NCI-H1436 (cell line): Measurements from ENCODE around the gene CHMP1A.
A peak's percentile ranks its signal among the peaks of the same experiment; 100 is the strongest.
"Not testable (repeated sequence)": the region's sequence is repeated elsewhere in the genome, so short reads cannot be mapped to it uniquely, and the experiment has no call there.

Experiments used
- DNase-seq: peaks from one replicate; lab custom pipeline; 2025; lab: John Stamatoyannopoulos, UW

CHMP1A gene

GRCh38 chr16:89657442-89658220 lies at the start of gene CHMP1A, which contains the start of gene SPATA33:
TSS of gene CHMP1A (minus strand) at chr16:89657708. CDS start at chr16:89657588, 120 bp downstream.
TSS of gene SPATA33 (plus strand) at chr16:89657836. CDS start at chr16:89657912, 76 bp downstream.
- peak; percentile 88 for DNase-seq

- DNase-seq: no peak
These were observed 49.2 kb upstream of the CHMP1A start for GRCh38 chr16:89706518-89707260.

GRCh38 chr16:89705006-89705405 lies 47.5 kb upstream of the CHMP1A start:
- no peak for DNase-seq

- DNase-seq: no peak
These were observed 46.8 kb upstream of the CHMP1A start for GRCh38 chr16:89704281-89704680.

- DNase-seq: peak; percentile 97
These were observed 44.2 kb upstream of the CHMP1A start, which contains the start of gene SPATA2L for GRCh38 chr16:89701425-89702406. TSS of gene SPATA2L (minus strand) at chr16:89701705. CDS start at chr16:89701232, 473 bp downstream.

GRCh38 chr16:89700649-89701424 lies 43.3 kb upstream of the CHMP1A start:
- DNase-seq: peak; percentile 52

GRCh38 chr16:89700100-89700648 lies 42.7 kb upstream of the CHMP1A start:
- peak; percentile 99 for DNase-seq

- not testable (repeated sequence) for DNase-seq
These were observed 42.2 kb upstream of the CHMP1A start for GRCh38 chr16:89699629-89700099.

GRCh38 chr16:89698717-89699116 lies 41.2 kb upstream of the CHMP1A start:
- DNase-seq: not testable (repeated sequence)

- DNase-seq: no peak
These were observed 40.3 kb upstream of the CHMP1A start for GRCh38 chr16:89697616-89698331.

- DNase-seq: no peak
These were observed 39.7 kb upstream of the CHMP1A start for GRCh38 chr16:89697161-89697615.

- DNase-seq: no peak
These were observed 39.2 kb upstream of the CHMP1A start for GRCh38 chr16:89696670-89697128.

- DNase-seq: no peak
These were observed 38.6 kb upstream of the CHMP1A start for GRCh38 chr16:89695875-89696669.

GRCh38 chr16:89695086-89695874 lies 37.8 kb upstream of the CHMP1A start:
- DNase-seq: no peak

GRCh38 chr16:89694784-89695085 lies 37.2 kb upstream of the CHMP1A start:
- not testable (repeated sequence) for DNase-seq

- no peak for DNase-seq
These were observed 36.6 kb upstream of the CHMP1A start for GRCh38 chr16:89693931-89694783.

GRCh38 chr16:89693289-89693731 lies 35.8 kb upstream of the CHMP1A start:
- no peak for DNase-seq
